ENCODE data around the gene SPATA31E1.

GRCh38 chr9:87844506-87844905, 38.2 kb upstream of the SPATA31E1 start:
- TF ChIP-seq CTCF (IDR thresholded peaks at IDR 0.05) (no peak), POLR2A (IDR thresholded peaks at IDR 0.05; ENCODE audit: low read depth) (no peak), POLR2AphosphoS5 (IDR thresholded peaks at IDR 0.05) (no peak), EP300 (IDR thresholded peaks at IDR 0.05) (no peak)

All from esophagus muscularis mucosa (tissue), 4 donors.